K562 (cell line): Measurements from ENCODE around the gene OBSL1. TPM values are rescaled to one million over a fixed set of nuclear protein-coding genes. Genes with fewer than 3 reads are reported as not detected.
A peak's percentile ranks its signal among the peaks of the same experiment; 100 is the strongest.

Experiments used
- DIDO1 ChIP-seq: fragments of 450-650 bp; IDR thresholded peaks from 2 replicates; pipeline ENCODE4 v1.6.1; 2016; ENCODE audit warnings: low read depth, missing biosample characterization, missing genetic modification characterization
- ELF1 ChIP-seq: fragments of 200-800 bp; sonication (Bioruptor generic); IDR thresholded peaks from 2 replicates; pipeline ENCODE4 v1.6.1; 2016; ENCODE audit warnings: missing genetic modification characterization, missing compliant biosample characterization
- ELF4 ChIP-seq: fragments of 450-650 bp; formaldehyde crosslinking; IDR thresholded peaks from 2 replicates; pipeline ENCODE4 v1.4.0; 2022; ENCODE audit warnings: missing genetic modification characterization
- ETV1 ChIP-seq: fragments of 450-650 bp; conservative IDR thresholded peaks from 2 replicates; pipeline ENCODE4 v1.6.1; 2016; ENCODE audit warnings: missing genetic modification characterization, control low read depth, low read depth, missing compliant biosample characterization
- HMGN3 ChIP-seq: IDR thresholded peaks from 2 replicates; pipeline ENCODE4 v1.6.1; 2011; ENCODE audit warnings: borderline replicate concordance, low read depth, mild to moderate bottlenecking, mixed read lengths, low read length; ENCODE audit not compliant: insufficient read length; ENCODE audit errors: extremely low read depth
- KLF10 ChIP-seq: fragments of 250-450 bp; sonication (Bioruptor Pico); IDR thresholded peaks from 2 replicates; pipeline ENCODE4 v1.6.1; 2021; ENCODE audit warnings: matching md5 sums
- MEIS2 ChIP-seq: fragments of 450-650 bp; IDR thresholded peaks from 2 replicates; pipeline ENCODE4 v1.6.1; 2014; ENCODE audit warnings: mild to moderate bottlenecking; ENCODE audit not compliant: partially characterized antibody
- NFRKB ChIP-seq: fragments of 450-650 bp; IDR thresholded peaks from 2 replicates; pipeline ENCODE4 v1.6.1; 2016; ENCODE audit warnings: low read depth
- PCBP1 ChIP-seq: fragments of 200-400 bp; formaldehyde crosslinking; IDR thresholded peaks from 2 replicates; pipeline ENCODE4 v1.6.1; 2018; ENCODE audit warnings: mild to moderate bottlenecking, low read depth, low read length; ENCODE audit not compliant: poor library complexity, severe bottlenecking
- POLR2H ChIP-seq: IDR thresholded peaks from 2 replicates; pipeline ENCODE4 v1.6.1; 2016; ENCODE audit warnings: missing genetic modification characterization, low read depth, mild to moderate bottlenecking, control low read depth, missing compliant biosample characterization, moderate library complexity
- PRPF4 ChIP-seq: fragments of 200-400 bp; formaldehyde crosslinking; IDR thresholded peaks from one replicate; pipeline ENCODE4 v1.6.1; 2017; ENCODE audit warnings: low read length, low read depth, mild to moderate bottlenecking; ENCODE audit not compliant: insufficient read depth, poor library complexity, severe bottlenecking
- SMAD2 ChIP-seq: fragments of 150-350 bp; IDR thresholded peaks from 2 replicates; pipeline ENCODE4 v1.6.1; 2014; ENCODE audit warnings: low read depth, mild to moderate bottlenecking, low read length
- SMARCA4 ChIP-seq: fragments of 450-650 bp; IDR thresholded peaks from 2 replicates; pipeline ENCODE4 v1.6.1; 2016
- SPI1 ChIP-seq: IDR thresholded peaks from 2 replicates; pipeline ENCODE4 v1.6.1; 2011; ENCODE audit warnings: low read depth, low read length, control low read depth, borderline replicate concordance
- TAF1 ChIP-seq: IDR thresholded peaks from 2 replicates; pipeline ENCODE4 v1.6.1; 2011; ENCODE audit warnings: mild to moderate bottlenecking, low read length, moderate library complexity; ENCODE audit not compliant: insufficient read depth, control insufficient read depth, severe bottlenecking; ENCODE audit errors: extremely low read depth
- TBP ChIP-seq: optimal IDR thresholded peaks from 2 replicates; pipeline ENCODE3; 2011; ENCODE audit warnings: low read depth, low read length, improper control_type of control experiment
- TCF7 ChIP-seq: sonication (generic); IDR thresholded peaks from 2 replicates; pipeline ENCODE4 v1.6.1; 2016; ENCODE audit warnings: antibody characterized with exemption, borderline replicate concordance
- YY1 ChIP-seq, 3 experiments: IDR thresholded peaks; 2 replicates each; pipeline ENCODE4 v1.6.1; 2011; ENCODE audit warnings: low read length in 2 of 3, mild to moderate bottlenecking in 2 of 3, moderate library complexity in 2 of 3, borderline replicate concordance in 1 of 3, control low read depth in 1 of 3, low read depth in 1 of 3; ENCODE audit not compliant: insufficient read depth in 3 of 3, insufficient replicate concordance in 2 of 3, control insufficient read depth in 1 of 3, insufficient read length in 1 of 3; ENCODE audit errors: extremely low read depth in 1 of 3
- ZNF830 ChIP-seq: fragments of 250-450 bp; sonication (Bioruptor Pico); IDR thresholded peaks from 2 replicates; pipeline ENCODE4 v1.5.0; 2021; ENCODE audit warnings: mild to moderate bottlenecking
- polyA plus RNA-seq, 8 experiments: library from polyadenylated mRNA; depleted of rRNA in 4 of 8; stranded (reverse) in 5 of 8; unstranded in 3 of 8; fragments of >200 nt; fragmentation: Nextera tagmentation in 2 of 8; fragmentation: Illumina TruSeq in 1 of 8; extraction: Ambion mirVana in 2 of 8; extraction: Trizol in 1 of 8; gene quantifications; 2 replicates each; pipeline versions ENCODE4 v1.2.1 to v1.2.3, GENCODE V29; 2011 to 2014; ENCODE audit warnings: inconsistent platforms in 1 of 8, missing spikeins in 1 of 8
- total RNA-seq, 7 experiments: library from RNA; depleted of rRNA in 6 of 7; stranded (reverse); fragments of >200 nt in 6 of 7; fragmentation: Illumina TruSeq in 2 of 7; extraction: Trizol in 2 of 7; gene quantifications; 2 replicates each; pipeline versions ENCODE4 v1.2.1 to v1.2.3, GENCODE V29; 2011 to 2021; ENCODE audit warnings: low replicate concordance in 1 of 7
- TF ChIP-seq, protein P1 (sequence below), 3 experiments: fragments of 200-800 bp in 1 of 3; sonication (Bioruptor generic) in 1 of 3; sonication (generic) in 1 of 3; formaldehyde crosslinking in 1 of 3; IDR thresholded peaks; 2 replicates each; pipeline versions ENCODE4 v1.6.1 to v1.8.0; 2016 to 2022; ENCODE audit warnings: mild to moderate bottlenecking in 2 of 3, missing compliant biosample characterization in 2 of 3, missing genetic modification characterization in 2 of 3, missing genetic modification reagents in 1 of 3
- TF ChIP-seq, protein P2 (sequence below): sonication (generic); formaldehyde crosslinking; IDR thresholded peaks from 2 replicates; pipeline ENCODE4 v1.8.0; 2022; ENCODE audit warnings: missing genetic modification reagents, mild to moderate bottlenecking, moderate library complexity, borderline replicate concordance
- TF ChIP-seq, protein P3 (sequence below): fragments of 450-650 bp; IDR thresholded peaks from 2 replicates; pipeline ENCODE4 v1.7.1; 2018; ENCODE audit warnings: mild to moderate bottlenecking, low read depth; ENCODE audit not compliant: partially characterized antibody

Gene OBSL1
- total and polyA plus RNA-seq, 9 of the 15 experiments (the other 6 are each of a cell fraction or from before 2014, with no cell fraction given): 1.2 to 26.6 (median 8.6) TPM

DNA sequence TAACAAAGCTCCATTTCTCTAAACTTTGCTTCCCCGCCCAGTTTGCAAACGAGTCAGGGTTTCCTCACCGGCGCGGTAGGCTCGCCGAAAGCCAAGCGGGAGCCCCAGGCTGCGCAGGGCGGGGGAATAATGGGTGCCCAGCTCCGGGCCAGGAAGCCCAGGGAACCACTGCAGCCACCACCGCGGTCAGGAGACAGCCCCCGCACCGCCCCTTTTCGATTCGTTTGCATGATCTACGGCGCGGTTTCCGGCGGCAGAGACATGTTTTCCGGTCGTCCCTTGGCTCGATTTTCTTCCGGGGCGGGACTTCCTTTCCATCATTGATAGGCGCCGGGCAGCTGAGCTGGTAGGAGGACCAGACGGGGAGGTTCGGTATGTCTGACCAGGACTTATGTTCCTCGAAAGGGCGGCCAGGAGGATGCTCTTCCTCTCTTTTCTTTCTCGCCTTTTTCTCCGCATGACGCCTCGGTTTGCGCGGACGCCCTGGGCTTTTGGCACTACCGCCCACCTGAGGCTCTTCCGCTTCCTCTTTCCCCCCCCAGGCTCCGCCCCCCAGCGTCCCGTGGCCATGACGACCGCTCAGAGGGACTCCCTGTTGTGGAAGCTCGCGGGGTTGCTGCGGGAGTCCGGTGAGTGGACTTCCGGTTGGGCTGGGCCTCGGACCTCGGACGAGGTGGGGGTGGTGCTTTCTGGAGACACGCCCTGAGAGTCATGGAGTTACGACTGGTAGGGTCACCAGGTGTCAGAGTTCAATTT is 26.4 kb upstream of the OBSL1 start, which contains the start of gene STK11IP (continued):
- no peak for TF ChIP-seq KLF10 (CRISPR knock-in tag)
- TF ChIP-seq ETV1 (tag): peak; percentile 71
- TF ChIP-seq HMGN3: peak; percentile 59
- TF ChIP-seq SMARCA4: no peak
- peak in 2 of 3 experiments; percentile 83 to 91 for TF ChIP-seq YY1 (IDR thresholded peaks at IDR 0.05; ENCODE audit: borderline replicate concordance in 1 of 3, control insufficient read depth in 1 of 3, extremely low read depth in 1 of 3, insufficient read depth in 3 of 3, insufficient read length in 1 of 3, insufficient replicate concordance in 2 of 3, low read depth in 1 of 3, low read length in 2 of 3)
- TF ChIP-seq ELF4: 0 out of 2 replicates have a peak, but pooled peaks have one; percentile 15
- peak; percentile 85 for TF ChIP-seq POLR2H (tag)
- TF ChIP-seq TAF1: peak; percentile 89
- TF ChIP-seq DIDO1: peak; percentile 81
- TF ChIP-seq ELF1: peak; percentile 98
- TF ChIP-seq, protein P1, sequence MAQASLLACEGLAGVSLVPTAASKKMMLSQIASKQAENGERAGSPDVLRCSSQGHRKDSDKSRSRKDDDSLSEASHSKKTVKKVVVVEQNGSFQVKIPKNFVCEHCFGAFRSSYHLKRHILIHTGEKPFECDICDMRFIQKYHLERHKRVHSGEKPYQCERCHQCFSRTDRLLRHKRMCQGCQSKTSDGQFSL (CRISPR knock-in tag; IDR thresholded peaks at IDR 0.05): peak; percentile 100
- TF ChIP-seq, protein P1 (tag; IDR thresholded peaks at IDR 0.05): peak in 1 of 2 experiments; percentile 99; a peak in 2 of 4 replicates
- TF ChIP-seq SPI1: peak; percentile 96
- TF ChIP-seq NFRKB: peak; percentile 88
- TF ChIP-seq TBP: peak; percentile 82
- TF ChIP-seq TCF7: no peak
- peak; percentile 80 for TF ChIP-seq MEIS2
- TF ChIP-seq PCBP1: peak; percentile 49
- TF ChIP-seq PRPF4: no peak
- TF ChIP-seq SMAD2: no peak
- TF ChIP-seq, protein P2, sequence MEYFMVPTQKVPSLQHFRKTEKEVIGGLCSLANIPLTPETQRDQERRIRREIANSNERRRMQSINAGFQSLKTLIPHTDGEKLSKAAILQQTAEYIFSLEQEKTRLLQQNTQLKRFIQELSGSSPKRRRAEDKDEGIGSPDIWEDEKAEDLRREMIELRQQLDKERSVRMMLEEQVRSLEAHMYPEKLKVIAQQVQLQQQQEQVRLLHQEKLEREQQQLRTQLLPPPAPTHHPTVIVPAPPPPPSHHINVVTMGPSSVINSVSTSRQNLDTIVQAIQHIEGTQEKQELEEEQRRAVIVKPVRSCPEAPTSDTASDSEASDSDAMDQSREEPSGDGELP: peak; percentile 90
- TF ChIP-seq, protein P3, sequence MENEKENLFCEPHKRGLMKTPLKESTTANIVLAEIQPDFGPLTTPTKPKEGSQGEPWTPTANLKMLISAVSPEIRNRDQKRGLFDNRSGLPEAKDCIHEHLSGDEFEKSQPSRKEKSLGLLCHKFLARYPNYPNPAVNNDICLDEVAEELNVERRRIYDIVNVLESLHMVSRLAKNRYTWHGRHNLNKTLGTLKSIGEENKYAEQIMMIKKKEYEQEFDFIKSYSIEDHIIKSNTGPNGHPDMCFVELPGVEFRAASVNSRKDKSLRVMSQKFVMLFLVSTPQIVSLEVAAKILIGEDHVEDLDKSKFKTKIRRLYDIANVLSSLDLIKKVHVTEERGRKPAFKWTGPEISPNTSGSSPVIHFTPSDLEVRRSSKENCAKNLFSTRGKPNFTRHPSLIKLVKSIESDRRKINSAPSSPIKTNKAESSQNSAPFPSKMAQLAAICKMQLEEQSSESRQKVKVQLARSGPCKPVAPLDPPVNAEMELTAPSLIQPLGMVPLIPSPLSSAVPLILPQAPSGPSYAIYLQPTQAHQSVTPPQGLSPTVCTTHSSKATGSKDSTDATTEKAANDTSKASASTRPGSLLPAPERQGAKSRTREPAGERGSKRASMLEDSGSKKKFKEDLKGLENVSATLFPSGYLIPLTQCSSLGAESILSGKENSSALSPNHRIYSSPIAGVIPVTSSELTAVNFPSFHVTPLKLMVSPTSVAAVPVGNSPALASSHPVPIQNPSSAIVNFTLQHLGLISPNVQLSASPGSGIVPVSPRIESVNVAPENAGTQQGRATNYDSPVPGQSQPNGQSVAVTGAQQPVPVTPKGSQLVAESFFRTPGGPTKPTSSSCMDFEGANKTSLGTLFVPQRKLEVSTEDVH: peak; percentile 96
- no peak for TF ChIP-seq ZNF830 (CRISPR knock-in tag)
